WTC11 (cell line): ENCODE measurements around the gene UPF1. TPM values are rescaled to one million over a fixed set of nuclear protein-coding genes. Genes with fewer than 3 reads are reported as not detected.

Experiments
- ATAC-seq: fragments of 200-7000 bp; cut with Tn5 transposase; 2 replicates; pipeline ENCODE4 v1.10.0; 2021; ENCODE audit warnings: mild to moderate bottlenecking, moderate library complexity
- CTCF ChIA-PET: fragments of 300-600 bp; sonication (Branson Sonifier 250); formaldehyde crosslinking; loops from one replicate; lab custom pipeline; 2021; ENCODE audit warnings: antibody characterized with exemption; lab: Charles Lee
- POLR2A ChIA-PET: fragments of 350-600 bp; sonication (Branson Sonifier 250); formaldehyde crosslinking; loops from one replicate; lab custom pipeline; 2021; ENCODE audit warnings: antibody characterized with exemption; lab: Charles Lee
- DNase-seq: peaks from one replicate; pipeline ENCODE4 v3.0.0; 2021; ENCODE audit warnings: low spot score
- H3K27ac Mint-ChIP-seq: 2 replicates; pipeline ENCODE4 v1.8.0; 2021; ENCODE audit warnings: mixed read lengths
- H3K27me3 Mint-ChIP-seq: 2 replicates; pipeline ENCODE4 v1.8.0; 2021; ENCODE audit warnings: low read depth, mild to moderate bottlenecking, moderate library complexity, mixed read lengths
- H3K36me3 Mint-ChIP-seq: 2 replicates; pipeline ENCODE4 v1.8.0; 2021; ENCODE audit warnings: mixed read lengths
- H3K4me1 Mint-ChIP-seq: 2 replicates; pipeline ENCODE4 v1.8.0; 2022; ENCODE audit warnings: mixed read lengths
- H3K4me3 Mint-ChIP-seq: 2 replicates; pipeline ENCODE4 v1.8.0; 2021; ENCODE audit warnings: mild to moderate bottlenecking, moderate library complexity, mixed read lengths
- H3K9me3 Mint-ChIP-seq: 2 replicates; pipeline ENCODE4 v1.8.0; 2021; ENCODE audit warnings: mixed read lengths
- ARID4B ChIP-seq: sonication (generic); formaldehyde crosslinking; IDR thresholded peaks from 2 replicates; pipeline ENCODE4 v1.8.0; 2023; ENCODE audit warnings: missing genetic modification reagents, mild to moderate bottlenecking, borderline replicate concordance
- CREB1 ChIP-seq: sonication (generic); formaldehyde crosslinking; IDR thresholded peaks from 2 replicates; pipeline ENCODE4 v1.8.0; 2023; ENCODE audit warnings: mild to moderate bottlenecking, missing genetic modification reagents
- GABPB1 ChIP-seq: sonication (generic); formaldehyde crosslinking; IDR thresholded peaks from 2 replicates; pipeline ENCODE4 v1.8.1; 2023; ENCODE audit warnings: mild to moderate bottlenecking, missing genetic modification reagents
- GTF2I ChIP-seq: fragments of 250-450 bp; sonication (Bioruptor Pico); conservative IDR thresholded peaks from 2 replicates; pipeline ENCODE4 v1.4.0; 2021; ENCODE audit warnings: mild to moderate bottlenecking
- KAT7 ChIP-seq: sonication (generic); formaldehyde crosslinking; IDR thresholded peaks from 2 replicates; pipeline ENCODE4 v1.8.1; 2023; ENCODE audit warnings: missing genetic modification reagents, mild to moderate bottlenecking, borderline replicate concordance
- MAX ChIP-seq: sonication (generic); formaldehyde crosslinking; IDR thresholded peaks from 2 replicates; pipeline ENCODE4 v1.8.0; 2022; ENCODE audit warnings: mild to moderate bottlenecking, missing genetic modification reagents
- NR1H2 ChIP-seq: sonication (generic); formaldehyde crosslinking; IDR thresholded peaks from 2 replicates; pipeline ENCODE4 v1.9.0; 2021; ENCODE audit warnings: mild to moderate bottlenecking, moderate library complexity, missing genetic modification reagents
- NR2C2 ChIP-seq: sonication (generic); formaldehyde crosslinking; IDR thresholded peaks from 2 replicates; pipeline ENCODE4 v1.8.0; 2022; ENCODE audit warnings: mild to moderate bottlenecking, missing genetic modification reagents
- PRDM15 ChIP-seq: sonication (generic); formaldehyde crosslinking; IDR thresholded peaks from 2 replicates; pipeline ENCODE4 v1.8.0; 2022; ENCODE audit warnings: missing genetic modification reagents
- RELA ChIP-seq: sonication (generic); formaldehyde crosslinking; IDR thresholded peaks from 2 replicates; pipeline ENCODE4 v1.8.1; 2022; ENCODE audit warnings: missing genetic modification reagents, mild to moderate bottlenecking, borderline replicate concordance
- SMAD4 ChIP-seq: sonication (generic); formaldehyde crosslinking; IDR thresholded peaks from 2 replicates; pipeline ENCODE4 v1.8.0; 2022; ENCODE audit warnings: mild to moderate bottlenecking, missing genetic modification reagents
- USF1 ChIP-seq: sonication (generic); formaldehyde crosslinking; IDR thresholded peaks from 2 replicates; pipeline ENCODE4 v1.8.0; 2022; ENCODE audit warnings: mild to moderate bottlenecking, missing genetic modification reagents
- ZBTB21 ChIP-seq: sonication (generic); formaldehyde crosslinking; IDR thresholded peaks from 2 replicates; pipeline ENCODE4 v1.8.1; 2023; ENCODE audit warnings: mild to moderate bottlenecking, missing genetic modification reagents, borderline replicate concordance
- ZNF138 ChIP-seq: sonication (generic); formaldehyde crosslinking; conservative IDR thresholded peaks from 2 replicates; pipeline ENCODE4 v1.8.1; 2022; ENCODE audit warnings: mild to moderate bottlenecking, moderate library complexity, missing genetic modification reagents
- ZNF317 ChIP-seq: sonication (generic); formaldehyde crosslinking; IDR thresholded peaks from 2 replicates; pipeline ENCODE4 v1.8.1; 2023; ENCODE audit warnings: low read depth, mild to moderate bottlenecking, moderate library complexity, missing genetic modification reagents, borderline replicate concordance
- ZNF396 ChIP-seq: fragments of 250-450 bp; sonication (Bioruptor Pico); IDR thresholded peaks from 2 replicates; pipeline ENCODE4 v1.8.0; 2021; ENCODE audit warnings: mild to moderate bottlenecking, moderate library complexity, borderline replicate concordance
- ZNF423 ChIP-seq: fragments of 250-450 bp; sonication (Bioruptor Pico); IDR thresholded peaks from 2 replicates; pipeline ENCODE4 v2.1.2; 2022; ENCODE audit warnings: mild to moderate bottlenecking, moderate library complexity
- ZNF671 ChIP-seq: fragments of 250-450 bp; sonication (Bioruptor Pico); IDR thresholded peaks from 2 replicates; pipeline ENCODE4 v1.8.0; 2021; ENCODE audit warnings: mild to moderate bottlenecking
- total RNA-seq: library from RNA; stranded (reverse); gene quantifications from 3 replicates; pipeline ENCODE4 v1.2.3, GENCODE V29; 2021

UPF1 gene
- total RNA-seq, 1 experiment from 2014 or later, result 82.5 TPM

GRCh38 chr19:18842166-18842565, 10.4 kb downstream of the UPF1 start:
- TF ChIP-seq ZNF317 (CRISPR knock-in tag), result no peak
- no peak for TF ChIP-seq GABPB1
- no peak for TF ChIP-seq RELA (CRISPR knock-in tag)
- no peak for TF ChIP-seq NR1H2 (CRISPR knock-in tag)
- TF ChIP-seq, all 79 proteins: peak for 0
- CTCF ChIA-PET, result interaction anchor here (1.3 to 2.3 kb wide), 2 partner anchors 10 to 380 kb away, joined by 3 to 10 read pairs; partner anchors contain the start of gene UPF1
- H3K9me3 Mint-ChIP-seq, result no peaks in the 10 kb centered on the region

GRCh38 chr19:18843960-18844359, 12.2 kb downstream of the UPF1 start:
- ATAC-seq (no peak), DNase-seq (no peak)
- CTCF ChIA-PET, result interaction anchor here (0.6 to 1.2 kb wide), 7 partner anchors 11 to 251 kb away, joined by 3 to 6 read pairs (median 3); no protein-coding TSS in a partner anchor
- Mint-ChIP-seq H3K4me3 (no peak overlapping the region), H3K27me3 (no peaks in the 10 kb centered on the region), H3K9me3 (no peaks in the 10 kb centered on the region), H3K27ac (peak overlapping the region; percentile 70; the same call in 1 of the 2 replicates), H3K36me3 (peaks cover 16% of the 10 kb centered on the region), H3K4me1 (peaks cover 25% of the 10 kb centered on the region)
- TF ChIP-seq USF1 (CRISPR knock-in tag) (no peak), NR1H2 (CRISPR knock-in tag) (no peak), NR2C2 (CRISPR knock-in tag) (no peak), KAT7 (CRISPR knock-in tag) (no peak), ZNF423 (CRISPR knock-in tag) (no peak), GTF2I (no peak), ZNF138 (no peak), MAX (CRISPR knock-in tag) (no peak), ARID4B (CRISPR knock-in tag) (no peak)
- POLR2A ChIA-PET, result interaction anchor here (0.6 to 1.1 kb wide), 3 partner anchors 12 to 171 kb away, joined by 3 to 4 read pairs (median 4); no protein-coding TSS in a partner anchor

More at GRCh38 chr19:18842166-18842565, 10.4 kb downstream of the UPF1 start:
- no peak overlapping the region for H3K4me3 Mint-ChIP-seq
- DNase-seq (no peak), ATAC-seq (no peak)
- no peaks in the 10 kb centered on the region for H3K27me3 Mint-ChIP-seq
- POLR2A ChIA-PET, result no interaction called here
- H3K27ac Mint-ChIP-seq, result peak overlapping the region; percentile 75
- peaks cover 6% of the 10 kb centered on the region; the same call in 1 of the 2 replicates for H3K36me3 Mint-ChIP-seq
- peaks cover 29% of the 10 kb centered on the region for H3K4me1 Mint-ChIP-seq

GRCh38 chr19:18844806-18845329, 13.1 kb downstream of the UPF1 start:
- H3K9me3 Mint-ChIP-seq, result no peaks in the 10 kb centered on the region
- H3K4me1 Mint-ChIP-seq, result peaks cover 16% of the 10 kb centered on the region

GRCh38 chr19:18845961-18846360, 14.2 kb downstream of the UPF1 start:
- Mint-ChIP-seq H3K4me1 (peaks cover 7% of the 10 kb centered on the region), H3K9me3 (no peaks in the 10 kb centered on the region), H3K36me3 (peaks cover 30% of the 10 kb centered on the region), H3K27ac (peak overlapping the region; percentile 63), H3K4me3 (no peak overlapping the region), H3K27me3 (no peaks in the 10 kb centered on the region)
- ATAC-seq (no peak), DNase-seq (no peak)
- POLR2A ChIA-PET, result no interaction called here
- CTCF ChIA-PET, result interaction anchor here (1.5 to 3.3 kb wide), 7 partner anchors 13 to 395 kb away, joined by 10 to 64 read pairs (median 13); partner anchors contain the start of gene UPF1
- TF ChIP-seq PRDM15 (CRISPR knock-in tag), result no peak
- TF ChIP-seq ZNF671 (CRISPR knock-in tag), result no peak
- TF ChIP-seq ZBTB21 (CRISPR knock-in tag), result no peak
- no peak for TF ChIP-seq CREB1 (CRISPR knock-in tag)

More at GRCh38 chr19:18844806-18845329, 13.1 kb downstream of the UPF1 start:
- no peak overlapping the region for H3K27ac Mint-ChIP-seq
- ChIA-PET POLR2A (interaction anchor here (0.5 to 1.1 kb wide), 3 partner anchors 13 to 171 kb away, joined by 3 to 4 read pairs (median 3); no protein-coding TSS in a partner anchor), CTCF (interaction anchor here (0.9 to 1.2 kb wide), 4 partner anchors 11 to 77 kb away, joined by 3 read pairs; no protein-coding TSS in a partner anchor)
- peaks cover 21% of the 10 kb centered on the region for H3K36me3 Mint-ChIP-seq
- H3K4me3 Mint-ChIP-seq, result no peak overlapping the region
- no peak for ATAC-seq
- TF ChIP-seq ZNF396 (CRISPR knock-in tag), result no peak
- no peak for TF ChIP-seq SMAD4
- TF ChIP-seq ZNF138, result no peak
- no peaks in the 10 kb centered on the region for H3K27me3 Mint-ChIP-seq
- no peak for DNase-seq
